ENCODE measurements around the gene AHNAK.

DNA sequence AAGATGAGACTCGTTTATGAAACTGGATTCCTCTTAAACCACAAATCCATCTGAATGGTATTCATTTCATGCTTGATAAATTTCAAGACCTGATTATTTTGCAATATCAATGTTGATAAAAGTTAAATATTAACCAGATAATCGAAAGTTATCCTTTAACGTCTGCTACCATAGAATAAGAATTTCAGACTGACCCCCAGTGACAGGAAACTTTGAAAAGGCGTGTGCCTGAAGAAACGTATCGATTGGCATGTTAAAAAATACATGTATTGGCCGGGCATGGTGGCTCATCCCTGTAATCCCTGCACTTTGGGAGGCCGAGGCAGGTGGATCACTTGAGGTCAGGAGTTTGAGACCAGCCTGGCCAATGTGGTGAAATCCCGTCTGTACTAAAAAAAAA lies 113.9 kb downstream of the AHNAK start:
- no peak for TF ChIP-seq CSDC2 (CRISPR knock-in tag; IDR thresholded peaks at IDR 0.05)
- TF ChIP-seq RARB (CRISPR knock-in tag; IDR thresholded peaks at IDR 0.05) = no peak
- TF ChIP-seq ZNF565 (CRISPR knock-in tag; conservative IDR thresholded peaks at IDR 0.05; ENCODE audit: low read depth) = no peak
- no peak for TF ChIP-seq POU6F1 (CRISPR knock-in tag; IDR thresholded peaks at IDR 0.05; ENCODE audit: borderline replicate concordance, low read depth)
- TF ChIP-seq ZNF70 (CRISPR knock-in tag; IDR thresholded peaks at IDR 0.05) = no peak
- TF ChIP-seq BACH2 (CRISPR knock-in tag; IDR thresholded peaks at IDR 0.05; ENCODE audit: borderline replicate concordance) = no peak

Measured in SK-N-SH treated with all-trans-retinoic acid at 6 μM for 48 hours (cell line).